HG03025 (cell line): ENCODE measurements around the gene HNF4A.

Experiments used
- ATAC-seq: cut with Tn5 transposase; IDR thresholded peaks from one replicate; pipeline ENCODE4 v1.9.1; 2021; ENCODE audit warnings: mild to moderate bottlenecking, moderate library complexity; ENCODE audit not compliant: unreplicated experiment, low FRiP score

The HNF4A gene

GRCh38 chr20:44390280-44390679 is 34.8 kb downstream of the HNF4A start:
- no peak for ATAC-seq

GRCh38 chr20:44392088-44392775 is 36.7 kb downstream of the HNF4A start:
- no peak for ATAC-seq

DNA sequence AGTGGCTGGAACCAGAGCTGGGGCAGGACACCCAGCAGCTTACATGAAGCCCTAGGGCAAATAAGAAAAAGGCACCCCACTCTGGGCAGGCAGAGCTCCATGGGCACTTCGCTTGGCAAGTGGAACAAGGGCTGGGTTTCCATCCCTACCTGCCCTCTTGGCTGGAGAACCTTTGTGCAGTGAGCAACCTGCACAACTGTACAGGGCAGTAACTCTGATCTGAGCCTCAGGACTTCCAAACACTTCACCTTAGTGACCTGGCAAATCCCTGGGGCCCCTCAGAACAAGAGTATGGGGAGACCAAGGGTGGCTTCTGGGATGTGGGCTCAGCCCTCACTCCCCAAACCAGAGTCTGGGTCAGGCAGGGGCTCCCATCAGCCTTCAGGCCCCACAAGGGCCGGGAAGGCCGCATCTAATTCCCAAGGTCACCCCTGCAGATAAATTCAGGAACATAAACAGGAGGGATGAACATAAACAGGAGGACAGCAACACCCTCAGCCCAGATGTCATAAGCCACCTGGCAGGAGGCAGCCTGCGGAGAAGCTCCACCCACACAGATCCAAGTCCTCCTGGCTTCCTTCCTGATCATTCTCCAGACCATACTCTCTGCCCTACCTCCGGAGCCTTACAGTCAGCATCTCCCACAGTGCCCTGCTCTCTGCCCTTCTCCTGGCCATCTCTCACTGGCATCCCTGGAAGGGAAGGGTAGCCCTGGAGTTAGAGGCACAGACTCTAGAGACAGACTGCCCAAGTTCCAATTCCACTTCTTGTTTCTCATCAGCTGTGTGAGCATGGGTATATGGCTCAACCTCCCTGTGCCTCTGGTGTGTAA is 37.5 kb downstream of the HNF4A start:
- no peak for ATAC-seq

DNA sequence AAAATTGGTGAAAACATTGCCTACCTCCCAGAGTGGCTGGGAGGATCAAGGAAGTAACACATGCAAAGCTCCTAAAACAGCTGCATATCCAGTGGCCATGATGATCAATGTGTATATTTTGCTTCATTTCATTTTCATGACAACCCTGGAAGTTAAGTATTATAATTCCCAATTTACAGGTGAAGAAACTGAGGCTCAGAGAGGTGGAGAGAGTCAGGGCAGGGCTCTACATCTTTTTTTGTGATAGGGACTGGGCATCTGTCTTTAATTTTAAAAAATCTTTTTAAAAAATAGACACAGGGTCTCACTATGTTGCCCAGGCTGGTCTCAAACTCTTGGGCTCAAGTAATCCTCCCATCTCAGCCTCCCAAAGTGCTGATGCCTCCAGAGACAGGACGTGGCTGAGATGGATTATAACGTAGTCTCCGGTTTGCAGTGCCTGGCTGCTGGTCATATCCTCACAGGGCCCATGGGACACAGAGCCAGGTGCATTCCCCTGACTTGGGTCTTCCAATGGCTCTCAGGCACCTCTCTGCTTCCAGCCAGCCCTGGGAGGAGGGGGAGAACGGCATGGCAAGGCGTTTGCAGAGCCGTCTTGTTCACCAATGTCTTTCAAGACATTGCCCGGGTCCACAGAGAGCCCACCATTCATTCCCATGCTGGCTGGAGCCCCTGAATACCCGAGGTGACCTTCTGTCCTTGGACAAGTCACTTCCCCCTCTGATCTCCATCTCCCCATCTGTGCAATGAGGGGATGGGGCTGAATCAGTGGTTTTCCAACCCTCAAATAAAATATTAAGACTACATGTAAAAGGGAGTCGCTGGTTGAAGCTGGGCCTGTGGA is 38.3 kb downstream of the HNF4A start:
- ATAC-seq: no peak

GRCh38 chr20:44394452-44394701 is 38.9 kb downstream of the HNF4A start:
- no peak for ATAC-seq

DNA sequence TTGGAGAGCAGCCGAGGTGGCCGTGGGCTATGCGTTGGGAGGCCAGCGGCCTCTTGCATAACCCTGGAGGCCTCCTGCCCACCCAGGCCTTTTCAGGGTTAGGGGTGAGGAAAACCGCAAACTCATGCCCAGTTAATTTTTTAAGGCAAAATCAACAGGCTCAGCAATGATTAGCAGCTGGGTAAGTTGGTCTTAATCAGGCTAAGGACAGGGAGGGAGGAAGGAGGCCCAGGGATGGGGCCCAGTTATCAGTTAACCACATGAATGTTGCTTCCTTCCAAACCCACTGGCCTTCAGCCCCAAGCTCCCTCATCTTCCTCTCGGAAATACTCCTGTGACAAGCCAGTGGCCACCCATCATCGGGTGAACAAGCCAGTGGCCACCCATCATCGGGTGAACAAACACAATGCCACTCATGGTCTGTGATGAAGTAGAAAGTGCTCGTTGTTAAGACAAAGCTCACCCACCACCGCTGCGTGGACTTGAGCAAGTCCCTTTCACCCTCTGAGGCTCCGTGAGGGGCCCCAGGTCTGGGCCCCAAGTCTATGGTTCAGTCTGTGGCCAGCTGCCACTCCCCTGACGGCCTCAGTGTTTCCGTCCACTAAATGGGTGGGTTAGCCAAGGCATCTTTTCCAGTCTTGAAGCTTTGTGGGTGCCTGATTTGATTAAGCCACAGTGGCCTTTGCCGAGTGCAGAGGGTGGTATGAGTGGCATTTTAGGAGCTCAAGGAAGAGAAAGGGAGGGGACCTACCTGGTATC is 39.4 kb downstream of the HNF4A start:
- no peak for ATAC-seq

GRCh38 chr20:44395461-44396340 is 40.2 kb downstream of the HNF4A start:
- no peak for ATAC-seq

DNA sequence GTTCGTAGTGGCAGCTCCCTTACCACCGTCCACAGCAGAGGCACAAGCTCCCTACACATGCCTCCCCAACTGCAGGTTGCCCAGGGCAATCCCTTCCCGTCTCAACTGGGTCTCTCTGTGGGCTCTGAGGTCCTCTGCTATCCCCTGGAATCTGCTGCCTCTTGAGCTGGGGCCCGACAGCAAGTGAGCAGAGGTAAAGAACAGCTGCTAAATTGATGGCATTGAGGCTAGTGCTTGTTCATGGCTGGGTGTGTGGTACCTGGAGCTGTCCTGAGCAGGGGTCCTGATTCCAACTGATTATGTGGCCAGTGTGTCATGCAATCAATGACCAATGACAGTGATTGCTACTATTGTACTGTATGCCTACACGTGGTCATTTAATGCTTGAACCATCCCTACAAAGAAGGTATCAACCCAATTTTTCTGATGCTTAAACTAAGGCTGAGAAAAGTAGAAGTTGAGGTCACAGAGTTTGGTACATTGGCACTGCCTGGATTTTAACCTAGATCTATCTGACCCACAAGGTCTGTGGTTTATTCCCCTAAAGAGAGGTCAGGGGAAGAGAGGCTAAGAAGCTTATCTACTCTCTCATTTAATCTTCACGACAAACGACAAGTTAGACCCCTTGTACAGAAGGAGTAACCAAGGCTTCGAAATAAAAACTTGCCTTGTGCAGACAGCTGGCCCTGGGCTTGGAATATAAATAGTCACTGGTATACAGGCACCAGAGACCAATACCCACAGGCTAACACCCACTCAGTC is 41.1 kb downstream of the HNF4A start:
- no peak for ATAC-seq

DNA sequence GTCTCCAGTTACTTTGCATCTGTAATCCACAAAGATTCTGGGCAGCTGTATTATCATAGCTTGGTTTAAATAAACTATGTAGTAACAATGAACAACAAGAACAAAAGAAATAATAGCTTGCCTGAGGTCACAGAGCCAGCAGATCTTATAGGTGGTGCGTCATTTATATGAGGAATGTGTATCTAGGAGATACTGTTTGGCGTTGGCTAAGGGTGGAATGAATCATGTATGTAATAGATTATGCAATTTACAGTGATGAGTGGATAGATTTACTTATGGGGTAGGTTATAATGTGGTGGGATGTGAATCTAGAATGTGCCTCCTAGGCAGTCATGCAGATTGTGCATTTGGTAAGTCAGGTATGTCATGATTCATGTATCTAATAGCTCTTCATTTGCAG is 42.8 kb downstream of the HNF4A start:
- no peak for ATAC-seq

- no peak for ATAC-seq
Measured at GRCh38 chr20:44399446-44399845, 43.9 kb downstream of the HNF4A start.

DNA sequence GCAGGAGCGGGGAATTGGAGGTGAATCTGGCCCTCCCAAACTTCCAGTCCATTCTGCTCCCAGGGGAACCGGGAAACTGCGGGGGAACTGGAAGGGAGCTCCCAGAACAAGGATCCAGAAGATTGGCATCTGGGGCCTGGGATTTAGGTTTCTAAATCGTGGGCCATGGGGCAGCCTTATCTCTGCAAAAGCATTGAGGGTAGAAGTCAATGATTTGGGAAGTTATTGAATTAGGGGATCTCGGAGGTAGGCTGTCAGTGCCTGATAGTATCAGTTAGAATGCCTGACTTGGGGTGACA is 45.1 kb downstream of the HNF4A start:
- ATAC-seq: no peak

- no peak for ATAC-seq
Measured at GRCh38 chr20:44400970-44401769, 45.7 kb downstream of the HNF4A start.

GRCh38 chr20:44401770-44402390 is 46.4 kb downstream of the HNF4A start:
- no peak for ATAC-seq

GRCh38 chr20:44402391-44403193 is 47.1 kb downstream of the HNF4A start:
- no peak for ATAC-seq

DNA sequence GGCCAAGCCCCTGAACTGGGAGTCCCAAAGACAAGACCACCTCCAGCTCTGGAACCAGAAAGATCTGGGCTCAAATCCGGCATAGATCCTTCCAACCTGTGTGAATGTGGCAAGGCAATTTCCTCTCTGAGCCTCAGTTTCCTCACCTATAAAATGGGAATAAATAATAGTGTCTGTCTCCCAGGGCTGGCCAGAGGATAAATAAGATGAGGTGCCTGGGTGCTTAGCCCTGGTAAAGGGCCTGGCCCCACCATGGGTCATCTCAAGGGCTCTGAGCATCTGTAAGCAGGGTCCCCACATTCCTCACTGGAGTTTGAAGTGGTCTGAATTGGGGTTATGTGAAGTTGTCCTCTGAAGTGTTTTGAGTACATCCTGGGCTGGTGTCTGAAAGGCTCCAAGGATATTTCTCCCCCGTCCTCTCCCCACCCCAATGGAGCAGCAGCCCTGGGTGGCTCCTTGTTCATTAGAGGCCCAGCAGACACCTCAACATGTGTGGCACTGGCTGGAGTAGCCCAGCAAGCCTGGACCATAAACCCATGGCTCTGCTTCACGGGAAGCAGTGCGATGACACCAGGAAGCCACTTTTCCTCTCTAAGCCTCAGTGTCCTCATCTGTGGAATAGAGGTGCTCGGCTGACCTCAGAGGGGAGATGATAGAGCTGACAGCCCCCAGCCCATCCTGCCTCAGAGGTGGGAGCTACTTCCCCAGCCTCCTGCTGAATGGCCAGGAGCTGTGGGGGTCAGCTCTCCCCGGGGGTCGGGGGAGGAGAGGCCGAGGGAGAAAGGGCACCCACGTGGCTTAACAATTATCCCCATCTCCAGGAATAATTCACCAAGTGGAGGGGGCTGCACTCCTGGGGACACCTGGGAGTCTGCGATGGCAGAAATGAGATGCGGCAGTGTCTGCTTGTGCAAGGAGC is 48.0 kb downstream of the HNF4A start:
- no peak for ATAC-seq
